ENCODE results near the gene ADAP1.

ADAP1 gene

DNA sequence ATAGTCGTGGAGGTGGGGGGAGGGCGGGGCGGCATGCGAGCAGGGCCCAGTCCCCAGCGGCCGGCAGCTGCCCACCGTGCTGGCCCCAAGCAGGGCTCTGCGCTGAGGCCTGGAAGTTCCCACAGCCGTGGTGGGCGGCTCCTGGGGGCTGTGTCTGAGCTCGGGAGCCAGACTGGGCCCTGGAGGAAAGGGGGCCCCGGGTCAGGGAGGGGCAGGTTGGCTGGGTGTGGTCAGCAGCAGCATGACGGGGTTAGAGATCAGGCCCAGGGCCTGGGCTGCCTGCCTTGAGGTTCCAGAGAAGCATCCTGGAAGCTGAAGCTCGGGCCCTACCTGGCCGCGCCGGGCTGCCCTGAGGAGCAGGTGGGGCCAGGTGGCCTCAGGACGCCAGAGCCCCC is 56.0 kb downstream of the ADAP1 start:
- Histone ChIP-seq H3K27ac (ENCODE audit: low read depth, low read length) (no peak overlapping the region), H4K20me1 (ENCODE audit: low read depth, low read length) (no peaks in the 10 kb centered on the region)

DNA sequence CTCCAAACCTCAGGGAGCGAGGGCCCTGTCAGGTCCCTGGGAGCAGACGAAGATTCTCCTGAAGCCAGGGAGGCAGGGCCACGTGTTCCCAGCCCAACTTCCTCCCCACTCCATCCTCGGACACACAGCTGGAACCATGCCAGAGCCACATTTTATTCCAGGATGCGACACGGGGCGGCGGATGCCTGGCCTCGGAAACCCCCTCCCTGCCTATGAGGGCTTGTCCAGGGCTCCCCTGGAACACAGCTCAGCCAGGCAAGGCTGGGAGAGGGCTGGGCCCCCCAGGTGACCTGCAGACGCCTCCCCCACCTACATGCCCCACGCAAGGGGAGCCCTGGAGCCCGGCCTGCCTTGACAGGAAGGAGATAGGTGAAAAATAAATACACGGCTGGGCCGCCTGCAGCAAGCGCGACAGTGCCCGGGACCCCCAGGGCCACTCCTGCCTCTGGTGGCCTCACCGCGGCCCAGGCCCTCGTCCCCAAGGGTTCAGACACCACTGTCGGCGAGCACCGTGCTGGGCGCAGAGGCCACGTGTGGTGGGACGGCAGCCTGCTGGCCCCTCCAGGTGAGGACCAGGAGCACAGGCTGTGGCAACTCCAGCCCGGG is 56.6 kb downstream of the ADAP1 start:
- Histone ChIP-seq H3K27ac (ENCODE audit: low read depth, low read length) (no peak overlapping the region), H3K36me3 (ENCODE audit: low read length) (no peaks in the 10 kb centered on the region), H3K9me2 (replicated peaks; ENCODE audit: insufficient read depth, low read length) (no peaks in the 10 kb centered on the region), H4K20me1 (ENCODE audit: low read depth, low read length) (no peaks in the 10 kb centered on the region), H3K9ac (ENCODE audit: low read length) (no peak overlapping the region), H3K4me2 (ENCODE audit: low read depth, low read length, poor library complexity, severe bottlenecking) (no peak overlapping the region), H3F3A (ENCODE audit: insufficient read depth) (no peaks in the 10 kb centered on the region), H3K27me3 (ENCODE audit: low read length) (no peaks in the 10 kb centered on the region), H2AFZ (ENCODE audit: low read depth, low read length, severe bottlenecking) (no peak overlapping the region), H3K79me2 (ENCODE audit: insufficient read depth, low read length) (no peaks in the 10 kb centered on the region), H3K9me3 (ENCODE audit: insufficient read depth, low read length) (no peaks in the 10 kb centered on the region), H3K4me3 (ENCODE audit: insufficient read depth, low read length, poor library complexity, severe bottlenecking) (no peak overlapping the region)
- TF ChIP-seq, protein P1, sequence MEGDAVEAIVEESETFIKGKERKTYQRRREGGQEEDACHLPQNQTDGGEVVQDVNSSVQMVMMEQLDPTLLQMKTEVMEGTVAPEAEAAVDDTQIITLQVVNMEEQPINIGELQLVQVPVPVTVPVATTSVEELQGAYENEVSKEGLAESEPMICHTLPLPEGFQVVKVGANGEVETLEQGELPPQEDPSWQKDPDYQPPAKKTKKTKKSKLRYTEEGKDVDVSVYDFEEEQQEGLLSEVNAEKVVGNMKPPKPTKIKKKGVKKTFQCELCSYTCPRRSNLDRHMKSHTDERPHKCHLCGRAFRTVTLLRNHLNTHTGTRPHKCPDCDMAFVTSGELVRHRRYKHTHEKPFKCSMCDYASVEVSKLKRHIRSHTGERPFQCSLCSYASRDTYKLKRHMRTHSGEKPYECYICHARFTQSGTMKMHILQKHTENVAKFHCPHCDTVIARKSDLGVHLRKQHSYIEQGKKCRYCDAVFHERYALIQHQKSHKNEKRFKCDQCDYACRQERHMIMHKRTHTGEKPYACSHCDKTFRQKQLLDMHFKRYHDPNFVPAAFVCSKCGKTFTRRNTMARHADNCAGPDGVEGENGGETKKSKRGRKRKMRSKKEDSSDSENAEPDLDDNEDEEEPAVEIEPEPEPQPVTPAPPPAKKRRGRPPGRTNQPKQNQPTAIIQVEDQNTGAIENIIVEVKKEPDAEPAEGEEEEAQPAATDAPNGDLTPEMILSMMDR (IDR thresholded peaks at IDR 0.05; ENCODE audit: insufficient read depth, low read length, poor library complexity, severe bottlenecking): no peak
- TF ChIP-seq EZH2phosphoT487 (conservative IDR thresholded peaks at IDR 0.05; ENCODE audit: low read length): no peak

More for the DNA sequence above, 56.0 kb downstream of the ADAP1 start:
- H3K27me3 ChIP-seq (ENCODE audit: low read length): no peaks in the 10 kb centered on the region
- no peaks in the 10 kb centered on the region for H3K9me3 ChIP-seq (ENCODE audit: insufficient read depth, low read length)
- no peak overlapping the region for H3K4me3 ChIP-seq (ENCODE audit: insufficient read depth, low read length, poor library complexity, severe bottlenecking)
- H3K9me2 ChIP-seq (replicated peaks; ENCODE audit: insufficient read depth, low read length): no peaks in the 10 kb centered on the region
- no peaks in the 10 kb centered on the region for H3K36me3 ChIP-seq (ENCODE audit: low read length)
- H3K9ac ChIP-seq (ENCODE audit: low read length): no peak overlapping the region
- H3F3A ChIP-seq (ENCODE audit: insufficient read depth): no peaks in the 10 kb centered on the region
- no peaks in the 10 kb centered on the region for H3K79me2 ChIP-seq (ENCODE audit: insufficient read depth, low read length)
- H2AFZ ChIP-seq (ENCODE audit: low read depth, low read length, severe bottlenecking): no peak overlapping the region
- TF ChIP-seq, protein P1 (IDR thresholded peaks at IDR 0.05; ENCODE audit: insufficient read depth, low read length, poor library complexity, severe bottlenecking): no peak
- TF ChIP-seq EZH2phosphoT487 (conservative IDR thresholded peaks at IDR 0.05; ENCODE audit: low read length): no peak
- no peak overlapping the region for H3K4me2 ChIP-seq (ENCODE audit: low read depth, low read length, poor library complexity, severe bottlenecking)

DNA sequence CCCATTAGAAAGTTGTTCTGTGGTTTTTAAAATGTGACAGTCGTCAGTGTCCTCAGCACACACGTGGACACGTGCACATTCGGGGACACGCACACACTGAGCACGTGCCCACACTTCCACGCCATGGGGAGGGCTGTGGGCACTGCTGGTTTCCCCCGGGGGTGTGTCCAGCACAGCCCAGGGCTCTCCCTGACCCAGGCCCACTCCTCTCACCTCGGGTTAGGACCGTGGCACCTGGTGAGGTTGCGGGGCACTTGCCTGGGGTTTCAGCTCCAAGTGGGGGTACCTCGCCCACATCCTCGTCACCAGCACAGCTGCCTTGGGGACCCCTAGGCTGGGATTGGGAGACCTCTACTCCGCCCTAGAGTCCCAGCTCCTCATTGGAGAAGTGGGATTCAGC is 57.4 kb downstream of the ADAP1 start:
- no peak overlapping the region for H3K4me2 ChIP-seq (ENCODE audit: low read depth, low read length, poor library complexity, severe bottlenecking)
- H3K27me3 ChIP-seq (ENCODE audit: low read length): no peaks in the 10 kb centered on the region
- H3K9ac ChIP-seq (ENCODE audit: low read length): no peak overlapping the region
- H3K36me3 ChIP-seq (ENCODE audit: low read length): no peaks in the 10 kb centered on the region
- H2AFZ ChIP-seq (ENCODE audit: low read depth, low read length, severe bottlenecking): no peak overlapping the region
- TF ChIP-seq, protein P1 (IDR thresholded peaks at IDR 0.05; ENCODE audit: insufficient read depth, low read length, poor library complexity, severe bottlenecking): no peak
- no peak for TF ChIP-seq EZH2phosphoT487 (conservative IDR thresholded peaks at IDR 0.05; ENCODE audit: low read length)
- H3F3A ChIP-seq (ENCODE audit: insufficient read depth): no peaks in the 10 kb centered on the region
- H3K9me3 ChIP-seq (ENCODE audit: insufficient read depth, low read length): no peaks in the 10 kb centered on the region
- H3K79me2 ChIP-seq (ENCODE audit: insufficient read depth, low read length): no peaks in the 10 kb centered on the region
- H3K27ac ChIP-seq (ENCODE audit: low read depth, low read length): no peak overlapping the region
- H3K9me2 ChIP-seq (replicated peaks; ENCODE audit: insufficient read depth, low read length): no peaks in the 10 kb centered on the region
- H3K4me3 ChIP-seq (ENCODE audit: insufficient read depth, low read length, poor library complexity, severe bottlenecking): no peak overlapping the region
- H4K20me1 ChIP-seq (ENCODE audit: low read depth, low read length): no peaks in the 10 kb centered on the region
